ENCODE measurements around the gene LDAF1.
A peak's percentile ranks its signal among the peaks of the same experiment; 100 is the strongest.
"Not testable (repeated sequence)": the region's sequence is repeated elsewhere in the genome, so short reads cannot be mapped to it uniquely, and the experiment has no call there.

Gene LDAF1

GRCh38 chr16:21158208-21159110 lies at the start of gene LDAF1:
Gene LDAF1 (plus strand): TSS chr16:21158674. CDS start chr16:21161183, 2,509 bp downstream.
- DNase-seq = peak; percentile 74

GRCh38 chr16:21115551-21115950 lies 42.9 kb upstream of the LDAF1 start:
- not testable (repeated sequence) for DNase-seq

GRCh38 chr16:21116148-21116693 lies 42.3 kb upstream of the LDAF1 start:
- DNase-seq = no peak

GRCh38 chr16:21117567-21117966 lies 40.9 kb upstream of the LDAF1 start:
- no peak for DNase-seq

DNA sequence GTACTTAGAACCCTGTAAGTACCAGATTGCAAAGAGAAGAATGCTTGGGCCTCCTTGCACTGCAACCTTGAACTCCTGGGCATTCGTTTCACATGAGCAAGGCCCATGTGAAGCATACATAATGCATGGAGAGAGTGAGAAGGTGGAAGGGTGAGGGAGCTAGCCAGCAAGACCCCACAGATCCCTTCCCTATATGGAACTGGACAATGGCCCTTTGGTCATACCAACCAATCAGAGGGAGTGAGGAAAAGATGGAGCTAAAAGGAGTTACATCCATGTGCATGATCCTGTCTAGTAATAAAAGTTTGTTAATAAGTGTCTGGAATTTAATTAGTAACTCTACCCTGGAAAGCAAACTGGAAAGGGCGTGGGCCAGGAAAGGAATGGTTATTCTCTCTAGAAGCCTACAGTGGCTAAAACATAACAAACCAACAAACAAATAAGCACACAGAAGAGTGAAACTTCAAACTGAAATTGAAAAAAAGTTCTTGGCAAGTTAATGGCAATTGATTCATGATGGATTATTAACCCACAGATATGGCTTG lies 37.4 kb upstream of the LDAF1 start:
- DNase-seq = no peak

DNA sequence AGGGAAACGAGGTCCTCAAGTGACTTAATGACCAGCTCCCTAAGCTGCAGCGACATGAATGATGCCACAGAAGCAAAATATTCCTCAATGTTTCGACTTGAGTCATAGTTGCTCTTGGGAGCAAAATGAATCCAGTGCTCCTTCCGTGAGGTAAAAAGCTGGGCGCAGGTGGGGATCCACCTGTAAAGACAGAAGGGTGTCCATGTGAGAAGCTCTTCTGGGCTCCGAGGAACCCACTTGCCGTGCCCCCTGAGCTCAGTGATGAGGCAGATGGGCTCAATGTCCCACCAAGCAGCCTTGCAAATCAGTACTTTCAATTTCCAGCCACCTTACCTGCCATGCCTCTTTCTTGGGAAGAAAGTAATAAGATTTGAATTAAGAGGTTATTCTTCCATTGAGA lies 33.3 kb upstream of the LDAF1 start:
- DNase-seq = no peak

GRCh38 chr16:21126518-21126917 lies 32.0 kb upstream of the LDAF1 start:
- no peak for DNase-seq

- no peak for DNase-seq
These were observed 29.5 kb upstream of the LDAF1 start for GRCh38 chr16:21128991-21129390.

DNA sequence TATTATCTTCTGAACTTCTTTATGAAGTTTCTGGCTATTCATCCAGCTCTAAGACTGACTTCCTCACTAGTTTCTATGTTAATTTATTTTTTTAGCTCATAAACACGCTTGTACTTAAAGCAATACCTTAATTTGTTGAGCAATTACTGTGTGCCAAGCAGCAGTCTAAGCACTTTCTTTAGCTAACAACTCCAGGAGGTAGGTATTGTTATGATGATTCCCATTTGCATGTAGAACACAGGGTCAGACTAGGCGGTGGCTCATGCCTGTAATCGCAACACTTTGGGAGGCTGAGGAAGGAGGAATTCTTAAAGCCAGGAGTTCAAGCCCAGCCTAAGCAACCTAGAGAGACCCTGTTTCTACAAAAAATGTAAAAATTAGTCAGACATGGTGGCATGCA lies 27.7 kb upstream of the LDAF1 start:
- DNase-seq = no peak

GRCh38 chr16:21134053-21134452 lies 24.4 kb upstream of the LDAF1 start:
- DNase-seq = no peak

GRCh38 chr16:21145738-21146137 lies 12.7 kb upstream of the LDAF1 start:
- no peak for DNase-seq

DNA sequence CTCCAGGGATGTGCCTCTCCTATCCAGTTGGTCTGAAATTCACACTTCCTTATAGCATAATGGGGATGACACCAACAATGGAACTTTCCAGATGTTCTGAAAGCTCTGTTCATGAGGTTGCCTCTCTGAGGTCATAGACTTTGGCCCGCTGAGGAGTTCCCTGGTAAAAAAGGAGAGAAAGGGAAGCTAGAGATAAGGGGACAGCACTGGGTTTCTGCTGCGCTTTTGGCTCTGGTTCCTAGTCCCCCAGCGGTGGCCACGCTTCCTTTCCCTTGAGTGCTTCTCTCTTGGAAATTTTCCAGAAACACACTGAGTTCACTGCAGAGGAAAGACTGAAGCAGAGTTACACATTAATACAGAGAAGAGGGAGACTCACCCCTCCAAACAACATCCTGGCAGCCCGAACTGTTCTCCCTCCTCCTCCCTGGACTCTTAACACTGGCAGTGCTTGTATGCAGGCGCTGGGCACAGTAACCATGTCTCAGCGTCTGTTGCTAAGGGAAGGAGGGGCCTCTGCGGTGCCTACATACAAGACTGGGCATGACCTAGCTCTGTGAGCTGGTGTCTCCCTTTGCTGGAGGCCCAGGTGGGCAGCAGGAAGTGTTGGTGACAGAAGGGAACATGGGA lies 8.0 kb upstream of the LDAF1 start, which contains the start of gene DNAH3:
DNAH3 (minus strand) TSS at position 472 of the 627 bp plus-strand sequence. CDS start 527 bp downstream, outside the sequence.
- peak; percentile 70 for DNase-seq

- not testable (repeated sequence) for DNase-seq
These were observed 6.1 kb upstream of the LDAF1 start for GRCh38 chr16:21152160-21153030.

GRCh38 chr16:21153124-21153729 lies 5.2 kb upstream of the LDAF1 start:
- not testable (repeated sequence) for DNase-seq

GRCh38 chr16:21156011-21156410 lies 2.5 kb upstream of the LDAF1 start:
- not testable (repeated sequence) for DNase-seq

GRCh38 chr16:21156767-21157467 lies 1.6 kb upstream of the LDAF1 start:
- peak; percentile 18 for DNase-seq

- no peak for DNase-seq
These were observed 842 bp upstream of the LDAF1 start for GRCh38 chr16:21157632-21158031.

DNA sequence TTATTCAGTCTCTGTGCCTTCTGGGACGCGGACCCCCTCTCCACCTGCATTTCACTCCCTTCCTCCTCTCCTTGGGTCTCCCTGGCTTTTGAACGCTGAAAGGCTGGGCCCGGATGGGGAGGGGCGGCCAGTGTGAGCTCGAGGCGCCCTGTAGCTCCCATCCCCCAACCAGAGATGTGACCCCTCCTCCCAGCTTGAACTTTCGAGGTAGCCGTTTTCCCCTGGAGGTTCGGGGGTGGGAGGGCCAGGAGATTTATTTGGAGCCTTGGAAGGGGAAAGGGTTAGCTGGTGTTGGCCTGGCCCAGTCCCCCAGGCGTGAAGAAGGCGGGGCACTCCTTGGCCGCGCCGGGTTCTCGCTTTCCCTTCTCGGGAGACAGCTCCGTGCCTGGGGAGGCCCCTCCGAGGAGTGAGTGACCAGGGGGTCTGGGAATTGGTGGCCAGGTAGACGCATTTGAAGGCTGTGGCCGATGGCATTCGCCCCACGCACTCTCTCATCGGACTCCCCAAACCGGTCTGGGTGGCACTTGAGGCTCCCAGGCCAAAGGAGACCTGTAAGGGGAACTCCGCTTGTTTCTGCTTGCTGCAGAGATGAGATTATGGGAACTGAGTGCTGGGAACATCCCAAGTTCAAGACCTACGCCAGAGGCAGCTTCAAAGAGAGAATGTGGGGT lies 942 bp downstream of the LDAF1 start:
- no peak for DNase-seq

DNA sequence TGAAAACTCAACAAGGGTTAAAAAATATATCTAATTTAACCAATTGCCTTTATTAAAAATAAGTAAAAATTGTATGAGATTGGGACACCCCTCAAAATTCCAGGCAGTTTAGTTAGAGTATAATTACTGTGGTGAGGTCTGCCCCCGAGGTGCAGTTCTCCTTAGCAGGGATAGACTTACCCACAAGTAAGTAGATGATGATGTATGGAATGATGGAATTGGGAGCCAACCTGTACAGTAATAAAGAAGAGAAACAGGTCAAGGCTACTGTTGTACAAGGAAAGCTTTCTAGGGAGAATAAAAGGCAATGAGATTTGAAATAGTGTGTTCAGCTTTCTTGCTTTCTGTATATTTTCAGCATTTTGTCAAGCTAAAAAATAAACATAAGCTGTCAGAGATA lies 1.8 kb downstream of the LDAF1 start:
- no peak for DNase-seq

GRCh38 chr16:21161211-21161610 lies 2.7 kb downstream of the LDAF1 start:
- DNase-seq = no peak

DNA sequence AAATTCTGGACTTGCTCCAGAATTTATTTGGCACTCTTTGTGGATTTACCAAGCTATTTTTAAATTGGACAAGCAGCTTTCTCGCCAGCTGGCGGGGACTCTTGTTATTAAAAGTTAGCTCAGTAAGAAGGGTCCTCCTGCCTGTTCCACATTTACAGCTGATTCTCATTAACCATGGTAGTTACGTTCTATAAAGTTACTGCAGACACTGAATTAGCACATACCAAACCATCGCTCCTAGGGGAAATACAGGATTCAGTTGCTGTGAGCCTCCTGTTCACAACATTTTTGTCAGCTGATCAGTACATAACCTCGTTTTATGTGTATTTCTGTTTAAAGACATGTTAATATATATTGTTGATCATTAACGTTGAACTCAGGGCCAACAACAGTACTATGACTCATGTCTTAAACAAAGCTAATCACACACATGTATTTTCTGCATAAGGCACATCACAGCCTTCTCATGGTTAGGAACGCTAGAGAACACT lies 4.2 kb downstream of the LDAF1 start:
- no peak for DNase-seq

Data from NCI-H2171 (cell line).